Activated naive CD4-positive, alpha-beta T cell treated with anti-CD3 and anti-CD28 coated beads for 36 hours (primary cell): ENCODE measurements around the gene GATD1. TPM values are rescaled to one million over a fixed set of nuclear protein-coding genes. Genes with fewer than 3 reads are reported as not detected.
A peak's percentile ranks its signal among the peaks of the same experiment; 100 is the strongest.

ENCODE experiments used
- CTCF ChIA-PET: fragments of 350-600 bp; sonication (Branson Sonifier 250); formaldehyde crosslinking; loops from one replicate; lab custom pipeline; 2021; ENCODE audit warnings: antibody characterized with exemption; lab: Charles Lee
- DNase-seq: peaks from one replicate; pipeline ENCODE4 v3.0.0-alpha.2; 2020
- H3K27ac Mint-ChIP-seq: one replicate; pipeline ENCODE4 v1.8.0; 2021; ENCODE audit warnings: mild to moderate bottlenecking, mixed read lengths
- H3K27me3 Mint-ChIP-seq: one replicate; pipeline ENCODE4 v1.8.0; 2021; ENCODE audit warnings: low read depth, mixed read lengths
- H3K36me3 Mint-ChIP-seq: one replicate; pipeline ENCODE4 v1.8.0; 2021; ENCODE audit warnings: low read depth, mixed read lengths
- H3K4me1 Mint-ChIP-seq: one replicate; pipeline ENCODE4 v1.8.0; 2021; ENCODE audit warnings: low read depth, mixed read lengths
- H3K4me3 Mint-ChIP-seq: one replicate; pipeline ENCODE4 v1.8.0; 2021; ENCODE audit warnings: mild to moderate bottlenecking, moderate library complexity, mixed read lengths
- H3K9me3 Mint-ChIP-seq: one replicate; pipeline ENCODE4 v1.8.0; 2021; ENCODE audit warnings: mixed read lengths
- intact Hi-C: fragments of 100-400 bp; cut with micrococcal nuclease; formaldehyde crosslinking; loops from one replicate; pipeline ENCODE4 v1.15.1; 2023
- total RNA-seq, 2 experiments: library from RNA; stranded (reverse); gene quantifications; one replicate each; pipeline ENCODE4 v1.2.3, GENCODE V29; 2021

GATD1 gene
- total RNA-seq, 2 experiments from 2014 or later: 33.0 to 34.3 TPM

DNA sequence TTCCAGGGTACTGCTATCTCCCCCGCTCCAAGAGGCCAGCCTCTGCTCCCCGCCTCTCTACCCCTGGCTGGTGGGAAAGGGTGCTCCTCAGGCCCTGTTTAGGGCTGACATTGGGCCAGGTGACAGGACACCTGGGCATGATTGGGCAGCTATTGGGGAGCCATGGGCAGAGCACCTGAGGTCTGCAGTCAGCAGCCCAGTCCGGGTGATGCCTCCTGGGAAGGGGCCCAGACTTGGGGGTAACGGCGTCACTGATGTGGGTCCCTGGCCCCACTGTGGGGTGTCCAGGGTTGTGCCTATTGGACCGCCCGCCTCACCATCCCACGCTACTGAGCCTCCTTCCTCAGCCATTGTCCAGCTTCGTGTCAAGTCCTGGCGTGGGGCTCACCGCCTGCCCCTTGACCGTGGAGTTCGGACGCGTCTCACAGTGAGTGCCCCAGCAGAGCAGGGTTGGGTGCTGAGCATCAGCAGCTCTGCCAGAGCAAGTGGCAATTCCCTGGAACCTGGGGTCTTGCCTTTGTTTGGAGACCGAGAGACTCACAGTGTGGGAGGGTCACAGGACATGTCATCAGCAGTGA is 2.8 kb upstream of the GATD1 start:
- no peak overlapping the region for H3K27ac Mint-ChIP-seq
- peaks cover 9% of the 10 kb centered on the region for H3K36me3 Mint-ChIP-seq
- H3K9me3 Mint-ChIP-seq: no peaks in the 10 kb centered on the region
- H3K4me1 Mint-ChIP-seq: peaks cover 25% of the 10 kb centered on the region
- CTCF ChIA-PET: no interaction called here
- H3K27me3 Mint-ChIP-seq: no peaks in the 10 kb centered on the region
- H3K4me3 Mint-ChIP-seq: peak overlapping the region; percentile 8
- DNase-seq: no peak
- intact Hi-C loops: no loop called here

DNA sequence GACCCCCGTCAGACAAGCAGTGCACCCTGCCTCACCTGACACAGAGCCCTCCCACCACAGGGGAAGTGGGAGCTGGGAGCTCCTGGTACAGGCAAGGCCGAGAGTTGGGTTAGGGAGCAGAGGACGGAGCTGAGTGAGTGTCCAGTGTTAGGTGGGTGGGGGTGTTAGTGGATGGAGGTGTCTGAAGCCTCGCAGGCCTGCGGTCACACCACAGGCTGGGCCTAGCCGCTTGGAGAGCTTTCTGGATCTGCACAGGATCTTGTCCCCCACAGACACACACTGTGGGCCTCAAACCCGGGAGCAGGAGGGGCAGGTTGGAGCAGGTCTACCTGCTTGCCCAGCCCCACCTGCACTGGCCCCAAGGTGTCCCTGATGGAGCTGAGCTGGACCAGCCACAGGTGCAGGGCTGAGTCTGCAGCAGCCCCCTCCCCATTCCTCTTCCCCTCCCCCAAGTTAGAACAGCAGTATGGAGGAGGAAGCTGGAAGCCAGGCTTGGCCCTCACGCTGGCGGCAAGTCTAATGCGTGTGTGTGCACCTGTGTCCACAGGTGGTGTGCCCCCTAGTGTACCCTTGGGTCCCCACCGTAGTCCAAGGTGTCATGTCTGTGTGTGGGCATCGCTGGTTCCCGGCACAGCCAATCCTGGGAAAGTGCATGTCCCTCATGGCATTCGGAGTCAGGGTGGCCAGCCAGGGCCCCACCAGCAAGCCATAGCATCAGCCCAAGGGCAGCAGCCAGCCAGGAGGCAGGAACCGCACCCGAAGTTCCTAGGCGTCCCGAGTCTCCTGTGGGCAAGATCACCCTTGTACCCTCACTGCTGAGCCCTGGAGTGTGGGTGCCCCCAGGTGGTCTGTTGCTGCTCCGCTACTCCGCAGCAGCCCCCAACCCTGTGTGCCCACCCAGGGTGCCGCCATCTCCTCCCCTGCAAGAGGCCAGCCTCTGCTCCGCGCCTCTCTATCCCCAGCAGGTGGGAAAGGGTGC is 2.0 kb upstream of the GATD1 start:
- H3K36me3 Mint-ChIP-seq: peaks cover 9% of the 10 kb centered on the region
- no peaks in the 10 kb centered on the region for H3K27me3 Mint-ChIP-seq
- no peaks in the 10 kb centered on the region for H3K9me3 Mint-ChIP-seq
- CTCF ChIA-PET: no interaction called here
- intact Hi-C loops: no loop called here
- no peak overlapping the region for H3K27ac Mint-ChIP-seq
- no peak for DNase-seq
- peak overlapping the region; percentile 27 for H3K4me3 Mint-ChIP-seq
- peaks cover 29% of the 10 kb centered on the region for H3K4me1 Mint-ChIP-seq

DNA sequence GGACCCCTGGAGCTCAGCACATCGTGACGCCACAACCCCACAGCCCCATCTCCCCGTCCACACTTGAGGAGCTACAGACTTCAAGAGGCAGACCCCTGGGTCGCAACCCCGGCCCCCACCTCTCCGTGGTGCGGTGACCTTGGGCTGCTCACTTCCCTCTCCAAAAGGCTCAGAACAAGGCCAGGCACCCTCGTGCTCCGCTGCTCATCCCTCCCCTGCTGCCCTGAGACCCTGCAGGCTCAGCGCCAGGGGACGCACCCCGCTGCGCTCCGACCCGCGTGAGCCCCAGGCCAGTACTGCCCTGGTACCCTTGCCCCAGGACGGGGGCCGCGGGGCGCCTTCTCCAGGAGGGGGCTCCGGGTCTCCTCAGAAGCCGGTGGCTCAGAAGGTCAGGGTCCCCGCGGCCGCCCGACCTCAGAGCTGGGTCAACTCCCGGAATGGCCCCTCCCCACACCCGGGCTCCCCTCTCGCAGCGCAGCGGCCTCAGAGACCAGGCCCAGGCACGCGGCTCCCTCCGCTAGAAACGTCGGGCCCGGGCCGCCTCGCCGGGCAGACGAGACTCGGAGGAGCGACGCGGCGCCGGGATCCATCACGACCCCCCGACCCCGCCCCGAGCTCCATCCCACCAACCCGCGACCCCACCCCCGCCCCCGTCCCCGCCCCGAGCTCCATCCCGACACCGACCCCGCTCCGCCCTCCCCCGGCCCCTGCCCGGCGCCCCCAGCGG is 563 bp downstream of the GATD1 start:
- Mint-ChIP-seq H3K36me3 (peaks cover 9% of the 10 kb centered on the region), H3K4me1 (peaks cover 30% of the 10 kb centered on the region), H3K27me3 (no peaks in the 10 kb centered on the region), H3K27ac (peak overlapping the region; percentile 74), H3K9me3 (no peaks in the 10 kb centered on the region), H3K4me3 (peak overlapping the region; percentile 87)
- intact Hi-C loops: loop anchor here (1.0 to 2.0 kb wide), 3 partner anchors 20 to 66 kb away; partner anchors contain the start of genes POLR2L, TALDO1 and TSPAN4
- CTCF ChIA-PET: interaction anchor here (1.3 to 1.5 kb wide), 3 partner anchors 11 to 51 kb away, joined by 3 to 6 read pairs (median 3); no protein-coding TSS in a partner anchor
- DNase-seq: no peak

DNA sequence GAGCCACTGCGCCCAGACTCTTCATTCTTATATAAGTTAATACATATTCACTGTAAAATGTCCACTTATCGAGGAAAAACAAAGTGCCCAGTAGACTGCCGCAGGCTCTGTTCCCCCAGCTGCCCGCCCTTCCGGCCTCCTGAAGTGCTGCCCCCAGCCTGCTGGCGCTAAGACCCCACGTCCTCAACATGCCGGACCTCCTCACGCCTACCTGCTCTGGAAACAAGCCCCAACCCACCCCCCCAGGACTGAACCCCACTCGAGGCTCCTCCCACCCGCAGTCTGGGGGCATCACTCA is 1.1 kb downstream of the GATD1 start:
- Mint-ChIP-seq H3K27ac (peak overlapping the region; percentile 74), H3K36me3 (peaks cover 9% of the 10 kb centered on the region), H3K9me3 (no peaks in the 10 kb centered on the region), H3K4me3 (peak overlapping the region; percentile 87), H3K4me1 (peaks cover 30% of the 10 kb centered on the region), H3K27me3 (no peaks in the 10 kb centered on the region)
- CTCF ChIA-PET: interaction anchor here (1.3 to 1.5 kb wide), 2 partner anchors 11 to 50 kb away, joined by 3 to 6 read pairs; no protein-coding TSS in a partner anchor
- no peak for DNase-seq
- intact Hi-C loops: loop anchor here (2.0 kb wide), 2 partner anchors 29 to 67 kb away; partner anchors contain the start of genes POLR2L, TALDO1 and TSPAN4

DNA sequence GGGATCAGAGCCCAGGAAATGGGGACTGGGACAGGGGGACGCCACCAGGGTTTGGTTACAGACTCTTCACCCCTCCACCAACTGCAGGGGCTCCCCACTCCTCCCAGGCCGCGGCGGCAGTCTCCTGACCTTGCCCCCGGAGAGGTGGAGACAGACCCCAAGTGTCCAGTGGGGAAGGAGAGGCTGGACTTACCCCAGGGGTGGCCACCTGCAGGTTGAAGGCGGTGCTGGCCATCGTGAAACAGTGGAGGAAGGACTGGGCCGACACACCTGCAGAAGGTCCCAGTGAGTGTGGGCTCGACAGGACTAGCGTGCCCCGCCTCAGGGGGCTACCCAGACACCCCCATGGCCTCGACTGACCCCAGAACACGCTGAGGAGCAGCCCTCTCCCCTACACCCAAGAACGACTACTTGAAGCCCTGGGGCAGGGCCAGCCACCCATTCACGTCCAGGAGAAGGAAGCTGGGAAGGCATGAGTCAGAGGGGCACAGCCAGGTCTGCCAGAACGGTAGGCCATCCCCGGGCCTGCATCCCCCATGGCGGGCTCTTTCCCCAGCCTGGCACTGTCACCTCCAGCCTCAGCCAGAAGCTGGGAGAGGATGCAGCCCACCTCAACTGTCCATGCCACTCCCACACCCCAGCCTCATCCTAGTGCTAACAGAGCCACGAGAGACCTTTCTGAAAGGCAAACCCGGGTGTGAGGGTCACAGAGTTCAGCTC is 2.3 kb downstream of the GATD1 start:
- Mint-ChIP-seq H3K4me1 (peaks cover 24% of the 10 kb centered on the region), H3K36me3 (peaks cover 9% of the 10 kb centered on the region), H3K27ac (no peak overlapping the region), H3K4me3 (peak overlapping the region; percentile 61), H3K9me3 (no peaks in the 10 kb centered on the region), H3K27me3 (no peaks in the 10 kb centered on the region)
- intact Hi-C loops: no loop called here
- CTCF ChIA-PET: interaction anchor here (0.9 kb wide), 1 partner anchor 187 kb away, joined by 3 read pairs; no protein-coding TSS in a partner anchor
- no peak for DNase-seq

DNA sequence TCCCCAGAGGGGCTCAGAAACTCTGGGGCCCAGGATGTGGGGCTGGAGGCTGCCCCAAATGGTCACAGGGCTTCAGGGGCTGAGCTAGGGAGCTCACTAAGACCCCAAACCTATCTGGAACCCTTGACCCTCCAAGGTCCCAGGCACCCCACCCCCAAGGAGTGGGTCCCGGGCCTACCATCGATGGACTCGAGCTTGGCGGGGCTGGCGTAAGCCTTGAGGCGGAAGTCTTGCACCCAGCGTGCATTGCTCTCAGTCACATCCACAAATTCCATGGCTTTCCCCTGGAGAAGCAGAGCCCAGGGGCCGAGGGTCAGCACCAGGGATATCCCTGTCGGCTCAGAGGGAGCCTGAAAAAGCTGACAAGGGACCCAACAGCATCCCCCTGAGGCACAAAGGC is 3.5 kb downstream of the GATD1 start:
- Mint-ChIP-seq H3K4me1 (peaks cover 19% of the 10 kb centered on the region), H3K27me3 (no peaks in the 10 kb centered on the region), H3K36me3 (peaks cover 4% of the 10 kb centered on the region), H3K27ac (no peak overlapping the region), H3K9me3 (no peaks in the 10 kb centered on the region), H3K4me3 (no peak overlapping the region)
- CTCF ChIA-PET: no interaction called here
- intact Hi-C loops: no loop called here
- no peak for DNase-seq

DNA sequence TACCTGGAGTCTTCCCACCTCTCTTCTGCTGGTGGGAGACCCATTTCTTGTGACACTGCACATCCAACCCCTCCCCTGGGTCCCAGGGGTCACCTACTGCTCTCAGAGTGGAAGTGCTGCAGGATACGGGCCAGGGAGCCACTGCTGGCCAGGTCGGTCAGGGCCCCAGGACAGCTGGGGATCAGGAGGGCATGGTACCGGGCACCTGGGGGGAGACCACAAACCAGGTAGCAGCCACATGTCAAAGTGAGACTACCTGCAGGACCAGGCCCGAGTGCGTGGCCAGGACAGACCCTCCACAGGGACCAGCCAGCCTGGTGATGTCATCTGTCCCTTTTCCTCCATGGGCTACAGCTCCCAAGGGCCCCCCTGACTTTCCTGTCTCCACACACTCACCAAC is 3.9 kb downstream of the GATD1 start:
- Mint-ChIP-seq H3K27ac (no peak overlapping the region), H3K4me1 (peaks cover 18% of the 10 kb centered on the region), H3K36me3 (peaks cover 4% of the 10 kb centered on the region), H3K4me3 (no peak overlapping the region), H3K27me3 (no peaks in the 10 kb centered on the region), H3K9me3 (no peaks in the 10 kb centered on the region)
- CTCF ChIA-PET: no interaction called here
- intact Hi-C loops: no loop called here
- DNase-seq: no peak

DNA sequence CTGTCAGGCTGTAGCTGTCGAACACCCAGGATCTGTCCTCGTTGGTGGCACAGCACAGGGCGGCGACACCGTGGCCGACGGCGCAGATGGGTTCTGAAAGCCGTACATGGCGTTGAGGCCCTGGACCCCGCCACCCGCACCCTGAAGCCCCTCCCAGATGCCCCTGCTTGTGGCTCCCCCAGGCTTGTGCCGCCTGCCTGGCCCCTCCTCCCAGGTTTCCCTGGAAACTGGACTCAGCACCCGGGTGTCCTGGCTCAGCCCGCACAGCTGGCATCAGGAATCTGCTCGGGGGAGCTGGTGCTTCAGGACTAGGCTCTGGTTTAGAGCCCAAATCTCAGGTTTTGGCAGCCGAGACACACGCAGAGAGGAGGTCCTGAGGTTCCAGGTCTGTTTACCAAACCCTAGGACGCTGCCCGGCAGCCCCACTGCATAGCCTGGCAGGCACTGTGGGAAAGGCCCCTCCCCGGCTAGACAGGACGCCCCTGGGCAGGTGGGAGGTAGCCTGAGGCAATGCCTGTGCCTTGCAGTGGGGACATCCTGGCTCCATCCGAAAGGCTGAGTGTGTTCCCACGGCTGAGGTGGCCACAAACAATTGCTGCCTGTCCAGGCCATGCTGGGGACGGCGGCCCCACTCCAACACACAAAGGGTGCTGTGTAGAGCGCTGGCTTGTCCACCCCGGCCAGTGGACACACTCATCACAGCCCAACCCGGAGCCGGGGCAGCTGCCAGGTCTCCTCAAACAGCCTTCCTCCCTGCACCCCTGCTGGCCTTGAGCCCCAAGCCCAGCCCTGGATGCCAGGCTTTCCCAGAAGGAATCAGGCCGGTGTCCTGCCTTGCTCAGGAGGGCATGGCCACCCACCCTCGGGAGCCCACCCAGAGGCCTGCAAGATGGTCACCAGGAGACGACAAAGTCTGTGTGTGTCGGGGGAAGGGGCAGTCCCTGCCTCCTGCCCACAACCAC is 4.6 kb downstream of the GATD1 start:
- intact Hi-C loops: no loop called here
- DNase-seq: no peak
- Mint-ChIP-seq H3K4me1 (peaks cover 18% of the 10 kb centered on the region), H3K27ac (no peak overlapping the region), H3K27me3 (no peaks in the 10 kb centered on the region), H3K9me3 (no peaks in the 10 kb centered on the region), H3K4me3 (no peak overlapping the region), H3K36me3 (peaks cover 4% of the 10 kb centered on the region)
- CTCF ChIA-PET: no interaction called here

DNA sequence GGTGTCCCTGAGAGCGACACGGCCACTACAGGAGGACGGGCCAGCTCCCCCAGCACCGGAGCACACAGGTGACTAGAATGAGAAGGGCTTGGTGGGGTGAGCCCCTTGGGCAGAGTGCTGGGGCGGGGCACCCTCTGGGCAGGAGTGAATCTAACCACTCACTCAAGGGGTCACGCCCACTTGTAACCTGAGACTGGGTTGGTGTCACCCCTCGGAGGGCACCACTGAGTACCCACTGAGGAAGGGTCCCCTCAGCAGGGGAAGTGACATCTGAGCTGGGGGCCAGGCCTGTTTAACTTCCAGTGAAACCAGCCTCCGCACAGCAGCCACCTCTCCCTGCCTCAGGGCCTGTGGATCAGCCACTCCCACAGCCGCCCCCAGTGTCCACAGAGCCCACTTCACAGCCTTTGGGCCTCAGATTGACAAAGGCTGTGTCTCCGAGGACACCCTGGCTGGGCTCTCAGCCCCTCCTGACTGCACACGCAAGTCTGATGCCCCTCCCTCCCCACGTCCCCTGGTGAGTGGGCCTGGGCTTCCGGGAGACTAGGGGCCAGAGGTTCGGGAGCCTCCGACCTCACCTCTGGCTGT is 5.6 kb downstream of the GATD1 start:
- DNase-seq: no peak
- CTCF ChIA-PET: no interaction called here
- Mint-ChIP-seq H3K4me3 (no peak overlapping the region), H3K9me3 (no peaks in the 10 kb centered on the region), H3K27ac (no peak overlapping the region), H3K4me1 (peaks cover 22% of the 10 kb centered on the region), H3K27me3 (no peaks in the 10 kb centered on the region), H3K36me3 (peaks cover 5% of the 10 kb centered on the region)
- intact Hi-C loops: no loop called here

DNA sequence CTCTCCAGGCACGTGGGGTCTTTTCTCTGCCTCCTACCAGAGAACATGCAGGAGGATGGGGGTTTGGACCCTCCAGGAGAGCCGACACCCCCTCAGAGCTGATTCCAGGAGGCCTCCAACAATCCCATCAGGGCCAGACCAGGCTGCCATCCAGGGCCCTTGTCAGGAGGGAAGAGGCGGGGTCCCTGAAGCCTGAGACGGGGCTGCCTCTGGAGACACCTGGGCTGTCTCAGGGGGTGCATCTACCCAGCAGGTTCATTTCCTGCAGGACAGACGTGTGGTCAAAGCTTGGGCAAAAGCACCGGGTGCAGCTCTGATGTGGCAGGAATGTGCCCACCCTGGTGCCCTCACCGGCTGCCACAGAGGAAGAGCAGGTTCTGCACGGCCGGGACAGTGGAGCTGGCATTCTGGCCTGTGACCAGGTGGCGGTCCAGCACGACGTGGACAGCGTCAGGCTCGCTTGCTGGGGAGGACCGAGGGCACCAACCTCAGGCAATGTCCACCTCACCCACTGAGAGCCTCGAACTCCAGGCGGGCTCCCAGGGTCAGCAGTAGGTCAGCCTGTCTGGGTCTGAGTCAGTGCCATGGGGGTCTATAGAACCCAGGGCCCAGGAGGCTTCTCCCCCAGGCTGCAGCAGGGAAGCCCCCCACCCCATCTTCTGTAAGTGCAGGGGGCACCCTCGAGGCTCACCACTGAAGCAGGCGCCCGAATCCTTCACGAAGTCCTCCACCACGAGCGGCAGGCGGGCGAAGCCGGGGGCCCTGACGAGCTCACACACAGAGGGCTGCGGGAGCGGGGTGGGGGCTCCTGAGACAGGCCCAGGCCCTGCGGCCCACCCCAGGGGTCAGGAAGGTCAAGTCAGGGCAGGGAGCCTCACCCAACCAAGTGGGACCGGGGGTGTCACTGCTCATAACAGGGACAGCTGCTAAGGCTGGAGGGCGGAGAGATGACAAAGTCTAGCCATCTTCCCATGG is 6.4 kb downstream of the GATD1 start:
- H3K4me3 Mint-ChIP-seq: no peak overlapping the region
- no peaks in the 10 kb centered on the region for H3K27me3 Mint-ChIP-seq
- H3K9me3 Mint-ChIP-seq: no peaks in the 10 kb centered on the region
- no peak for DNase-seq
- H3K27ac Mint-ChIP-seq: no peak overlapping the region
- CTCF ChIA-PET: no interaction called here
- intact Hi-C loops: no loop called here
- peaks cover 5% of the 10 kb centered on the region for H3K36me3 Mint-ChIP-seq
- peaks cover 19% of the 10 kb centered on the region for H3K4me1 Mint-ChIP-seq
